KG1 (cell line): Measurements from ENCODE around the gene EXOC3L4.
A peak's percentile ranks its signal among the peaks of the same experiment; 100 is the strongest.

Source experiments
- DNase-seq: peaks from one replicate; lab custom pipeline; 2025; lab: John Stamatoyannopoulos, UW

EXOC3L4 gene

GRCh38 chr14:103070971-103071542, 23.5 kb upstream of the EXOC3L4 start:
- no peak for DNase-seq

DNA sequence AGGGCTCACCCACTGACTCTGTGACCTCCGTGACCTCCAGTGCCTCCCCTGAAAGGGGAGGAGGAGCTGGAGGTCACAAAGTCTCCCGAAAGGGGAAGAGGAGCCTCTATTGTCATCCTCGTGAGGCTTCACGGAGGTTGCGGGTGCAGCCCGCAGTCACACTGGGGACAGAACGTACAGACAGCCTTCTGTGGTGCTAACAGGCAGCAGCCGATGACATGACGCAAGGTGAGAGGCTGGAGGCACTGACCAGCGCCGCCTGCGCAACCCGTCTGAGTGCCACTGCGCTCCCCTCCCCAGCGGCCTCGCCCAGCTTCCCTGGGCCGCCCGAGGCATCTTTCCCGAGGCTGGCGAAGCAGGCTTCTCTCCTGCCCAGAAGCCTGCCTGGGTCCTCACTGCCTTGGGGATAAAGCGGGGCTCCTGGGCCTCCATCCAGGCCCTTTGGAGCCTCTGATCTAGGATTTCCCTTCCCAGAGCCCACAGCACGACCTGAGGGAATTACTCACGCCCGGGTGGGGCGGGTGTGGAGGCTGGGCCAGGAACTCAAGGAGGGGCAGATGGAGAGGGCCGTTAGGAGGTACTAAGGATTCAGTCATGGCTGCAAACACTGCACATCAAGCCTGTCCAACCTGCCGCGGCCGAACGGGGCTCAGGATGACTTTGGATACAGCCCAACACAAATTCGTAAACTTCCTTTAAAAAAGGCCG, 22.8 kb upstream of the EXOC3L4 start:
- no peak for DNase-seq

DNA sequence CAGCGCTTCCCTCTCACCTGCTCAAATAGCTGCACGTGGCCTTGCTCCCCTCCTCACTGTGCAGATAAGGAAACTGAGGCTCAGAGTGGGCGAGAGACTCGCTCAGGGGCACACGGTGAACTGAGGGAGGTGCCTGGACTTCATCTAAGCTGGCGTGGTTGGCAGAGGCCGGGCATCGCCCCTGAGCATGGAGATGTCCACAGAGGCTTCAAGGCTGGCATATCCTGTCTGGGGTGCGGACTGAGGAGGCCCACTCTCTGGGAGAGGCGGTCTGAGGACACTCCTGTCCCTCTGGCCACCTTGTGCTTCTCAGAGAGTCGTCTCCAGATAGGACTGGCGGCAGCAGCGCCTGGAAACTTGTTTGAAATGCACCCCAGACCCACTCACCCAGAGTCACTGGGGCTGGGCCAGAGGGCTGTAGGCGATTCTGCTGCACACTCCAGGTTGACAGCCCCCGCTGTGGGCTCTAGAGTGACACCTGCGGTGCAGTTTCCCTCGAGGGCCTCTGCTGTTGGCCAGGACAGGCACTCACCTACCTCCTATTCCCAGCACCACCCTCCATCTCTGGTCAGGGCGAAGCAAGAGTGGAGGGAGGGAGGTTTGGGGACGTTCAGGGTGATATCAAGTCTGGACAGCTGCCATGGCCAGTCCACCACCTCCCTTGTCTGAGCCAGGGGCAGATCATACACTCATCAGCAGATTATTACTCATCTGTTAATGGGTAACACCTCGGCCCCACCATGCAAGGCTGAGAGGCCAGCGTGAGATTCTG, 21.7 kb upstream of the EXOC3L4 start:
- no peak for DNase-seq

- no peak for DNase-seq
These were observed 21.1 kb upstream of the EXOC3L4 start for GRCh38 chr14:103073367-103073875.

DNA sequence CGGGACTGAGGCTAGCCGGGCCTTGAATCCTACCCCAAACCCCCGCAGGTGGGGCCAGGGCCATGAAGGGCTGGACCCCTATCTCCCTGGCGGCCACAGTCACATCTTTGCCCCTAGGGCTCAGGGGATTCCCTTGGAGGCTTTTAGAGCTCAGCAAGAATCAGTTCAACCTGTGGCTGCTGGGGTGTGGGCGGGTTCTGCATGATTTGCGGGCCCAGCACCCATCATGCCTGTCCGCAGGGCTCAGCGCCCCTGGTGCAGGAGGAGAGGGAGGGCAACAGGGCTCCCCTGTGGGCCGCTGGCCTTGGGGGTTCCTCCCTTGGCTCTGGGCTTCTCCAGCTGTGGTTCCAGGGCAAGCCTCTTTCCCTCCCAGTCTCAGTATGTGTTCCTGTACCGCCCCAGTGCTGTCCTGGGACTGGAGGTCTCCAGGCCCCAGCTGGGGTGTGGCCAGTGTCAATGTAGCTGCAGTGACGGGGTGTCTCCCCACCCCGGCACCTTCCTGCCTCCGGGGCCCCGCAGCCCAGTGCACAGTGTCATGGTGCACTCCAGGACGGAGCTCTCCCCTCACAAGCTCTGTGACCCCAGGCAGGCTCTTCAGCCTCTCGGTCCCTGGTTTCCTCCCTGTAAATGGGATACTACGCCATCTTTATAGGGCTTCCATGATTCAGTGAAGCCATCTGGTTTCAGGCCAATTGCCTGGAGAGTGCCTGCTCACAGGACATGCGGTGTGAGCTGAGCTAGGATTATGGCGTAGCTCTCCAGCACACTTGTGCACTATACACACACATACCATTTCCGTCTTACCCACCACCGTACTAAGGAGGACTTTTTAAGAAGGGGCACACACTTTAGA, 20.4 kb upstream of the EXOC3L4 start:
- no peak for DNase-seq

- no peak for DNase-seq
These were observed 19.7 kb upstream of the EXOC3L4 start for GRCh38 chr14:103074729-103075367.

DNA sequence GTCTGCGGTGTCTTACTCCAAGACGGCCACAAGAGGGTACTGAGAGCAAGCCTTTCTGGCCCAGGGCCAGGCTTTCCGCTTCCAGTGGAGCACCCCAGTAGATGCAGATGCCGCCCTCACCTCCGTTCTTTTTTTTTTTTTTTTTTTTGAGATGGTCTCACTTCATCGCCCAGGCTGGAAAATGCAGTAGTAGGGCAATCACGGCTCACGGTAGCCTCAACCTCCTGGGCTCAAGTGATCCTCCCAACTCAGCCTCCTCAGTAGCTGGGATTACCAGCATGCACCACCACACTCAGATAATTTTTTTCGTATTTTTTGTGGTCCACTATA, 16.1 kb upstream of the EXOC3L4 start:
- DNase-seq = peak; percentile 42

- DNase-seq = no peak
These were observed 15.5 kb upstream of the EXOC3L4 start for GRCh38 chr14:103078860-103079587.

DNA sequence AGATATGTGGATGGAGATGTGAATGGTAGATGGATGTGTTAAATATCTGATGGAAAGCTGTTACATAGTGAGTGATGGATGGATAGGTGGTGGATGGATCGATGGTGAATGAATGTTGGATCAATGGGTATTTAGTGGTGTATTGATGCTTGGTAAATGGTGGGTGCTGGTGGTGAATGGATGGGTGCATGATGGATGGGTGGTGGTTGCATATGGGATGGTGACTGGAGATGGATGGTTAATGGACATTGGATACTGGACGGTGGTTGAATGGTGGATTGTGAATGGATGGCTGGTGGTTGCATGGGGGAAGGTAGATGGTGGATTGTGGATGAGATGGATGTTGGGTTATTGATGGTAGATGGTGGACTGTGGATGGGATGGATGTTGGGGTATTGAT, 12.6 kb upstream of the EXOC3L4 start:
- no peak for DNase-seq

GRCh38 chr14:103084021-103084919, 10.3 kb upstream of the EXOC3L4 start, which contains the start of gene LBHD2:
Gene LBHD2 (plus strand): TSS chr14:103084210. CDS start chr14:103086013, 1,803 bp downstream.
- DNase-seq = no peak

DNA sequence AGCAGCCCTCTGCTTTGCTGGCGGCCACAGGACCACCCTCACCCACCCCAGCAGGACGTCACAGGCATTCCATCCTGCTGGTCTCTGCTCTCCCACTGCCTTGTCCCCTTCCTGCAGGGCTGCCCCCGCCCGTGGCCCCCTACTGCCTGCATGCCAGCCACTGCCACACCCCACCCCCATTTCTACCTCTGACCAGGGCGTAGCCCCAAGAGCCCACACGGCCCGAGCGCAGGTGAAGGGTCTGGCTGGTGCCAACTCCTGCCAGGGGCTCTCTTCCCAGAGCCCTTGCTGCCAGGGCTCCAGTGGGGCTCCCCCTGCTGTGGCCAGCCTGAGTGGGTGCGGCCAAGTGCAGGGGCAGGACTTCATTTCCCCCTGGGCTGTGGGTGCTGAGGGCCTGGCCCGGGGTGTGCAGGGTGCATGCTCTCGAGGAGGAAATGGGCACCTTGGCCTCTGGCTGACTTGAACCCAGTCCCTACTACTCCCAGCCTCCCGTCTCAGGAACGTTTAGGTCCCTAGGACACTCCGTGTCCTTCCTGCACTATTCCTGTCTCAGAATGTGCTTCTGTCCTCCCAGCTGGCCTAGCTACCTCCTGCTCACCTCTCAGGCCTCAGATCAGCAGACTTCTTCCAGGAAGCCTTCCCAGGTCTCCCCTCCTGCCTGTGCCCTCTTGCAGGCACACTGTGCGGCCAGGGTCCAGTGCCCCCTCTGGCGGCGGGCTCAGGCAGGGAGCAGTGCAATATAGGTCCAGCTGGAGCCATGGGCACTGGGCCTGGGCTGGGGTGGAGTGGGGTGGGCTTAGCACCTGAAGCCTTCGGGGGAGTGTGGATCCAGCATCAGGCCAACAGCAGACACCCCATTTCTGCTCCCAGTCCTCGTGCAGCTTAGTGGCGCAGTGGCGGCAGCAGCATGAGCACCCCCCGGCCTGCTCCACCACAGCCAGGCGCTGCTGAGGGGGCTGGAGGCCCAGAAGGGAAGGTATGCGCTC, 9.1 kb upstream of the EXOC3L4 start:
- DNase-seq = no peak

- no peak for DNase-seq
These were observed 7.7 kb upstream of the EXOC3L4 start for GRCh38 chr14:103086771-103087342.

GRCh38 chr14:103087343-103087835, 7.1 kb upstream of the EXOC3L4 start:
- DNase-seq = no peak

DNA sequence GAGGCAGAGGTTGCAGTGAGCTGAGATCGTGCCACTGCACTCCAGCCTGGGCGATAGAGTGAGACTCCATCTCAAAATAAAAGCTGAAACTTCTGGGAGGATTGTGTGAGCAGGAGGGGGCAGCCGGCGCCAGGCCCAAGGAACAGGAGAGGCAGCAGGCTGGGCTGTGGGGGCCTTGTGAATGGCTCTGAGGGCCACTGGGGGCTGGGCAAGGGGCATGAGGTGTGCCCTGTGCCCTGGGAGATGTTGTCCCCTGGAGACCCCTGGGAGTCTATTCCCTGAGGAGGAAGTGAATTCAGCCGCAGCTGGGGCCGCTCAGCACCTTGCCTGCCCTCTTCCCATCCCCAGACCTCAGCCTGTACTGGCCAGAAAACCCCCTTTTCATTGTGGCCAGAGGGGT, 5.6 kb upstream of the EXOC3L4 start:
- DNase-seq = no peak

DNA sequence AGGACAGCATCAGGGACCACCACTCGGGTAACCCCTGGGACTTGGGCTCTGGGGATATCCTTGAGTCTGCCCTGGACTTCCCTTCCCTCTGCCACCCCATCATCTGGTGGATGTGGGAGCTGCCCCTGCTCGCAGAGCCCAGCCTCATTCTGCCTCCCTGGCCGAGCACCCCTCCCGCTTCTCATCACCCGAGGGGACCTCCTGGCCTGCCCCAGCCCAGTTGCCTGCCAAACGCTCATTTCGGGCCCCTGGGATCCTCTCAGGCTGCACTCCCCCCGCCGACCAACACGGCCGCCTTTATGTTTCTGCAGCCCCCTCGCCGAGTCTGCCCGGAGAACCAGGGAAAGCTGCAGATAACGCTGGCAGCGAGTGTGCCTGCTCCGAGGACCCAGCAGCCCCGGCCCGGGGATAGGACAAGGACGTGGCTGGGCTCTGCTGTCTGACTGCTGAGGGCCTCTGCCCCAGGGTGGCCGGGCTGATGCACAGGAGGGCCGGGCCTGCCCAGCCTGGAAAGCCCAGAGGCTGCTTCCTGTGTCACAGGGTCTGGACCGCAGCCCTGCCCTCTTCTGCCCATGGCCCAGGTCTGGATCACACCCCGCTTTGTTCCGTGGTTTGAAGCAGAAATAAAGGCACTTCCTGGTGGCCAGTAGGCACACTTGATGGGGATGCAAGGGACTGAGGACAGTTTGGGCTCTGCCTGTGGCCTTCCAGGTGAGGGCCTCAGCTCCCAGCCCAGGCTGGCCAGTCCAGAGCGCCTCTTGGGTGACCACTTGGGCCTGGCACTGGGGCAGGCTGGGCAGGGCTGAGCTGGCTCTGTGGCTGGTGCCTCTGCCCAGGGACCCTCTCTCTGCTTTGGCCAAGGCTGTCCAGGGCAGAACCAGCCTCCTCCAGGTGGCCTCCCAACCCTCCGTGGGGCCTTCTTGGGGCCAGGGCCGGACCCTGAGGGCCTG, 4.9 kb upstream of the EXOC3L4 start:
- no peak for DNase-seq

DNA sequence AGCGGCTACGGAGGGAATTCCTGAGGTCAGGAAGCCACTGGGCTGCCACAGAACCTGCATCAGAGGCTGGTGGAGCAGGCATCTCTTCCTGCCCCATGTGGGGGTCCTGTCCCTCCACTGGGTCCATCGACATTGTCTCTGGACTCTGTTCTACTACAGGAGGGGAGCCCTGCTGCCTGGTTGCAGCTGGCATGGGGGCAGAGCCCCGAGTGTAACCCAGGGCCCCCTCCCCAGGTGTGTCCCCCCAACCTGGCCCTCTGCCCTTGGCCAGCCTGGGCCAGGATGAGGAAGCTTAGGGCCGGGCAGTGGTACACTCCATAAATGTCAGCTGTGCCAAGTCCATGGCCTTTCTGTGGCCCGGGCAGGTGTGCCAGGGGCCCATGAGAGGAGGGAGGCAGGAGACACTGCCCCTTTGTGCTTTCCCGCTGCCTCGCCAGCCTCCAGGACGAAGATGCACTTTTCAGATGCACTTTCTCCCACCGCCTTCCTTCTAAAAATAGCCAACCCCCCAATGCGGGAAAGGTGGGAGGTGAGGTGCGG, 4.0 kb upstream of the EXOC3L4 start:
- DNase-seq = no peak
